K562 (cell line): Measurements from ENCODE around the gene IDH2. TPM values are rescaled to one million over a fixed set of nuclear protein-coding genes. Genes with fewer than 3 reads are reported as not detected.

Source experiments
- ATAC-seq: fragments of 200-7000 bp; cut with Tn5 transposase; 3 replicates; pipeline ENCODE4 v1.9.1; 2020; ENCODE audit warnings: moderate library complexity
- BruUV-seq: library from RNA; stranded (reverse); fragments of 400-500 nt; replicated peaks from 2 replicates; lab custom pipeline; 2021; lab: Mats Ljungman, UMichigan
- CTCF ChIA-PET: fragments of 300-600 bp; formaldehyde crosslinking; extraction: SDS; loops from one replicate; lab custom pipeline; 2021; ENCODE audit warnings: low intra/inter-chr PET ratio; lab: Yijun Ruan, JAX
- POLR2A ChIA-PET: fragments of 300-600, 350-650 bp; sonication (Branson Sonifier 250); formaldehyde crosslinking; extraction: SDS; loops from one replicate; lab custom pipeline; 2021; ENCODE audit warnings: antibody characterized with exemption, inconsistent platforms; lab: Yijun Ruan, JAX
- DNase-seq, 4 experiments: peaks; one replicate each; pipeline versions ENCODE4 v3.0.0 to v3.0.0-alpha.2; 2011 to 2018; ENCODE audit warnings: low spot score in 3 of 4, mixed read lengths in 3 of 4; ENCODE audit errors: extremely low read depth in 1 of 4
- FAIRE-seq: peaks from 2 replicates; lab custom pipeline; 2011; peaks lifted over from hg19 to GRCh38; lab: Jason Lieb, UNC
- H2AFZ ChIP-seq: 2 replicates; pipeline ENCODE4 v1.6.0; 2011; ENCODE audit warnings: low read depth, low read length, control low read depth, inconsistent platforms
- H3K27ac ChIP-seq: fragments of 200-600 bp; 3 replicates; pipeline ENCODE4 v1.8.0; 2011; ENCODE audit warnings: low read depth, mild to moderate bottlenecking, control low read depth, inconsistent platforms, low read length, moderate library complexity, mixed read lengths; ENCODE audit errors: extremely low read depth
- H3K27me3 ChIP-seq, 2 experiments: fragments of 300-600 bp in 1 of 2; 2 replicates in 1 of 2; 3 replicates in 1 of 2; pipeline versions ENCODE4 v1.6.0 to v1.8.0; 2011; ENCODE audit warnings: inconsistent platforms in 2 of 2, low read length in 2 of 2, mild to moderate bottlenecking in 1 of 2, mixed read lengths in 1 of 2, moderate library complexity in 1 of 2; ENCODE audit not compliant: control insufficient read depth in 2 of 2, insufficient read depth in 2 of 2
- H3K36me3 ChIP-seq: fragments of 300-600 bp; 3 replicates; pipeline ENCODE4 v1.8.0; 2011; ENCODE audit warnings: mild to moderate bottlenecking, low read length, inconsistent platforms; ENCODE audit not compliant: control insufficient read depth, insufficient read depth
- H3K4me1 ChIP-seq, 2 experiments: fragments of 200-600 bp in 1 of 2; replicated peaks in 1 of 2; 2 replicates in 1 of 2; 3 replicates in 1 of 2; pipeline versions ENCODE4 v1.5.1 to v1.8.0; 2011; ENCODE audit warnings: inconsistent platforms in 2 of 2, low read length in 2 of 2, mild to moderate bottlenecking in 1 of 2, mixed read lengths in 1 of 2, moderate library complexity in 1 of 2; ENCODE audit not compliant: control insufficient read depth in 2 of 2, insufficient read depth in 2 of 2
- H3K4me2 ChIP-seq: 2 replicates; pipeline ENCODE4 v1.6.1; 2011; ENCODE audit warnings: low read length, control low read depth, inconsistent platforms, mixed read lengths; ENCODE audit not compliant: insufficient read depth
- H3K4me3 ChIP-seq: fragments of 200-600 bp; sonication (generic), shearing (Covaris generic); 2 replicates; pipeline ENCODE4 v1.5.1; 2016; ENCODE audit warnings: control low read depth, inconsistent platforms
- H3K79me2 ChIP-seq: fragments of 200-600 bp; 3 replicates; pipeline ENCODE4 v1.8.0; 2011; ENCODE audit warnings: low read length, inconsistent platforms; ENCODE audit not compliant: control insufficient read depth, insufficient read depth
- H3K9ac ChIP-seq, 2 experiments: 2 replicates each; pipeline versions ENCODE4 v1.6.0 to v1.6.1; 2011; ENCODE audit warnings: low read depth in 2 of 2, low read length in 2 of 2, control low read depth in 1 of 2, inconsistent platforms in 1 of 2, mild to moderate bottlenecking in 1 of 2, mixed read lengths in 1 of 2; ENCODE audit not compliant: insufficient read depth in 1 of 2
- H3K9me1 ChIP-seq: one replicate; pipeline ENCODE4 v1.6.0; 2011; ENCODE audit warnings: inconsistent platforms, mild to moderate bottlenecking, low read length, moderate library complexity; ENCODE audit not compliant: control insufficient read depth, insufficient read depth
- H3K9me3 ChIP-seq: replicated peaks from 2 replicates; pipeline ENCODE4 v1.5.1; 2011; ENCODE audit warnings: low read depth, low read length, inconsistent platforms; ENCODE audit not compliant: control insufficient read depth, insufficient read depth
- H4K20me1 ChIP-seq: replicated peaks from 2 replicates; pipeline ENCODE4 v1.6.1; 2011; ENCODE audit warnings: low read length, inconsistent platforms, mixed read lengths; ENCODE audit not compliant: control insufficient read depth, insufficient read depth
- HMGN3 ChIP-seq: IDR thresholded peaks from 2 replicates; pipeline ENCODE4 v1.6.1; 2011; ENCODE audit warnings: borderline replicate concordance, low read depth, mild to moderate bottlenecking, mixed read lengths, low read length; ENCODE audit not compliant: insufficient read length; ENCODE audit errors: extremely low read depth
- WGBS: fragments of 100-300 bp; shearing (Covaris generic); methylation state at CpG from one replicate; pipeline ENCODE4 v1.1.6; 2016; ENCODE audit warnings: low coverage, mixed read lengths; ENCODE audit not compliant: insufficient coverage; ENCODE audit errors: missing lambda C conversion rate; 5-methylcytosine and 5-hydroxymethylcytosine counted together
- in situ Hi-C: fragments of 300-500 bp; cut with MboI; formaldehyde crosslinking; loops from 4 replicates; pipeline ENCODE4 v1.15.0; 2018; ENCODE audit warnings: inconsistent platforms, mixed read lengths
- intact Hi-C: fragments of 100-400 bp; cut with micrococcal nuclease; formaldehyde crosslinking; loops from 2 replicates; pipeline ENCODE4 v1.14.2; 2022
- polyA plus RNA-seq, 8 experiments: library from polyadenylated mRNA; depleted of rRNA in 4 of 8; stranded (reverse) in 5 of 8; unstranded in 3 of 8; fragments of >200 nt; fragmentation: Nextera tagmentation in 2 of 8; fragmentation: Illumina TruSeq in 1 of 8; extraction: Ambion mirVana in 2 of 8; extraction: Trizol in 1 of 8; gene quantifications; 2 replicates each; pipeline versions ENCODE4 v1.2.1 to v1.2.3, GENCODE V29; 2011 to 2014; ENCODE audit warnings: inconsistent platforms in 1 of 8, missing spikeins in 1 of 8
- total RNA-seq, 7 experiments: library from RNA; depleted of rRNA in 6 of 7; stranded (reverse); fragments of >200 nt in 6 of 7; fragmentation: Illumina TruSeq in 2 of 7; extraction: Trizol in 2 of 7; gene quantifications; 2 replicates each; pipeline versions ENCODE4 v1.2.1 to v1.2.3, GENCODE V29; 2011 to 2021; ENCODE audit warnings: low replicate concordance in 1 of 7
- TF ChIP-seq, protein P1 (sequence below), 2 experiments: IDR thresholded peaks; 2 replicates each; pipeline ENCODE4 v1.6.1; 2011; ENCODE audit warnings: borderline replicate concordance in 1 of 2, control low read depth in 1 of 2, low read depth in 1 of 2, low read length in 1 of 2, mild to moderate bottlenecking in 1 of 2, mixed read lengths in 1 of 2, moderate library complexity in 1 of 2; ENCODE audit not compliant: insufficient read depth in 1 of 2, insufficient read length in 1 of 2, poor library complexity in 1 of 2, severe bottlenecking in 1 of 2; ENCODE audit errors: extremely low read depth in 1 of 2

The IDH2 gene
- total and polyA plus RNA-seq, 9 of the 15 experiments (the other 6 are each of a cell fraction or from before 2014, with no cell fraction given): 0.70 to 99.9 (median 59.2) TPM

DNA sequence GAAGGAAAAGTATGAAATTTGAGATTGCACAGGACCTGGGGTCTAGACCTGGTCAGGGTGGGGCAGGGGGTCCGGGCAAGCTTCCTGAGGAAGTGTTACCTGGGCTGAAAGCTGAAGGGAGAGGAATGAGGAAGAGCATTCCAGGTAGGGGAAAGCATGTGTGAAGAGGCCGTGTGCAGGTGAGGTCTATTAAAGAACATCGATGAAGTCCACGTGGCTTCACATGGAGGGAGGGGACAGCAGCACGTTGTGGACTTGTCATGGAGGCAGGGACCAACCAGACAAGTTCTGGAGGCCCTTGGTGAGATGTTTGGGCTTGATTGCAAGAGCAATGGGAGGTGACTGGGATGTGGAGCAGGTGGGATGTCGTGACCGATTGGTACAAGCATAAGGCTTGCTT, 47.1 kb downstream of the IDH2 start:
- H3K9me3 ChIP-seq: no peaks in the 10 kb centered on the region
- DNase-seq (no peak), FAIRE-seq (no peak), ATAC-seq (no peak)
- no peak overlapping the region for H3K9ac ChIP-seq
- no peaks in the 10 kb centered on the region for H3K36me3 ChIP-seq
- no peak overlapping the region for H3K4me2 ChIP-seq
- no peaks in the 10 kb centered on the region for H3K27me3 ChIP-seq
- H3K27ac ChIP-seq: no peak overlapping the region
- no peak overlapping the region for H2AFZ ChIP-seq
- peaks cover 20 to 26% of the 10 kb centered on the region in 2 experiments for H3K4me1 ChIP-seq
- 61% methylated on average over 7 of the region's 7 CpGs for WGBS
- TF ChIP-seq, protein P1, sequence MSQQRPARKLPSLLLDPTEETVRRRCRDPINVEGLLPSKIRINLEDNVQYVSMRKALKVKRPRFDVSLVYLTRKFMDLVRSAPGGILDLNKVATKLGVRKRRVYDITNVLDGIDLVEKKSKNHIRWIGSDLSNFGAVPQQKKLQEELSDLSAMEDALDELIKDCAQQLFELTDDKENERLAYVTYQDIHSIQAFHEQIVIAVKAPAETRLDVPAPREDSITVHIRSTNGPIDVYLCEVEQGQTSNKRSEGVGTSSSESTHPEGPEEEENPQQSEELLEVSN (IDR thresholded peaks at IDR 0.05; ENCODE audit: borderline replicate concordance in 1 of 2, extremely low read depth in 1 of 2, insufficient read depth in 1 of 2, insufficient read length in 1 of 2, low read depth in 1 of 2, low read length in 1 of 2, poor library complexity in 1 of 2, severe bottlenecking in 1 of 2): peak in 1 of 2 experiments; percentile 28
- TF ChIP-seq HMGN3: no peak
- ChIA-PET CTCF (no interaction called here), POLR2A (interaction anchor here (0.7 to 1.5 kb wide), 2 partner anchors 10 to 475 kb away, joined by 3 read pairs; no protein-coding TSS in a partner anchor)
- H3K9me1 ChIP-seq: no peaks in the 10 kb centered on the region
- 0 out of 2 replicates have a peak, but pooled peaks cover 3% of the 10 kb centered on the region for H4K20me1 ChIP-seq
- BruUV-seq: no TSS peak
- H3K79me2 ChIP-seq: no peaks in the 10 kb centered on the region
- no peak overlapping the region for H3K4me3 ChIP-seq
- in situ Hi-C loops: no loop called here
- intact Hi-C loops: no loop called here
